Amniotic epithelial cell (primary cell): Measurements from ENCODE around the gene CLDN24.
A peak's percentile ranks its signal among the peaks of the same experiment; 100 is the strongest.
"Not testable (repeated sequence)": the region's sequence is repeated elsewhere in the genome, so short reads cannot be mapped to it uniquely, and the experiment has no call there.

ENCODE experiments used
- DNase-seq: peaks from one replicate; pipeline ENCODE4 v3.0.0-alpha.2; 2010; ENCODE audit warnings: low read depth

The CLDN24 gene

DNA sequence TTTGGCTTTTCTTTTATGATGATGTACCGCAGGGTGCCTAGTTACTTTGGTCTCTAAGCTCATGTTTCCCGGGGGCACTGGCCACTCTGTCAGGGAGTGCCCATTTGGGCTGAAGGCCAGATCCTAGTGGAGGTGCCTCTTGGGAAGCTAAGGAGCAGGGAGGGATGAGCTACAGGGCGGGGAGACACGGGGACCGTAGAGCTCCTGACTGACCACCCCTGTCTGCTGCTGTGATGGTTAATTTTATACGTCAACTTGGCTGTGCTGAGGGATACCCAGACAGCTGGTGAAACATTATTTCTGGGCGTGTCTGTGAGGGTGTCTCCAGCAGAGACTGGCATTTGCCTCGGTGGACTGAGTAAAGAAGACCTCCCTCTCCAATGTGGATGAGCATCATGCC lies 24.9 kb upstream of the CLDN24 start:
- DNase-seq: no peak

DNA sequence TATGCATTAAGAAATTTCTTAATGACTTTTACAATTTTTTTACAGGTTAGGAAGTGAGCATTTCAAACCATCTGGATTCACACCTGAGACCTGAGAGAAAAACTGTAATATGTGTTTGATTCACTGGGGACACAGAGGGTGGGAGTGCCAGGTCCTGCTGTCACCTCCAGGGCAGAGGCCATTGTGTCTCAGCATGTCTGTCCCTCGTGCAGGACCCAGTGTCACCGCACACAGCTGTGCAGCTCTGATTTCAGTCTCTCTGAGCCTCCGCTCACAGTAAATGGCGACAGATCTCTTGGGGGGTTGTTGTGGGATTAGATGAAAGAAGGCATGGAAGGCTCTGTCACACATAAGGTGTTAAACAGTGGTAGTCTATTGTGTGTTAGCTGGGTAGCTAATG lies 23.0 kb upstream of the CLDN24 start:
- DNase-seq: no peak

- no peak for DNase-seq
Observed at GRCh38 chr4:183344523-183345255, 22.5 kb upstream of the CLDN24 start.

DNA sequence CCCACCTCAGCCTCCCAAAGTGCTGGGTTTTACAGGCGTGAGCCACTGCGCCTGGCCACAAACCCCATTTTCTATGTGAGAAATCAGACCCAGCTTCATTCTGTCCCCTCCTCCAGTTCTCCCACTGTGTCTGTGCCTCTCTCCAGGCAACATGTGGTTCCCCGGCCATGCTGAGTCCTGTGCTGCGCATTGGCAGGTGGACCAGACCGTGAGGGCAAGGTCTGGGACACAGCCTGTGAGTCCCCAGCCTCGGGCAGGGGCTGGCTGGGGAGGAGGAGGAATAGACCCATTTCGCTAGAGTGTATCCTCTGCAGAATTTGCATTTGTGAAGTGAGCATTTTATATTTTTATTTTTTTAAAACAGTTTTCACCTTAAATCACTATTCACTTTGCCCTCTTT lies 21.5 kb upstream of the CLDN24 start:
- no peak for DNase-seq

DNA sequence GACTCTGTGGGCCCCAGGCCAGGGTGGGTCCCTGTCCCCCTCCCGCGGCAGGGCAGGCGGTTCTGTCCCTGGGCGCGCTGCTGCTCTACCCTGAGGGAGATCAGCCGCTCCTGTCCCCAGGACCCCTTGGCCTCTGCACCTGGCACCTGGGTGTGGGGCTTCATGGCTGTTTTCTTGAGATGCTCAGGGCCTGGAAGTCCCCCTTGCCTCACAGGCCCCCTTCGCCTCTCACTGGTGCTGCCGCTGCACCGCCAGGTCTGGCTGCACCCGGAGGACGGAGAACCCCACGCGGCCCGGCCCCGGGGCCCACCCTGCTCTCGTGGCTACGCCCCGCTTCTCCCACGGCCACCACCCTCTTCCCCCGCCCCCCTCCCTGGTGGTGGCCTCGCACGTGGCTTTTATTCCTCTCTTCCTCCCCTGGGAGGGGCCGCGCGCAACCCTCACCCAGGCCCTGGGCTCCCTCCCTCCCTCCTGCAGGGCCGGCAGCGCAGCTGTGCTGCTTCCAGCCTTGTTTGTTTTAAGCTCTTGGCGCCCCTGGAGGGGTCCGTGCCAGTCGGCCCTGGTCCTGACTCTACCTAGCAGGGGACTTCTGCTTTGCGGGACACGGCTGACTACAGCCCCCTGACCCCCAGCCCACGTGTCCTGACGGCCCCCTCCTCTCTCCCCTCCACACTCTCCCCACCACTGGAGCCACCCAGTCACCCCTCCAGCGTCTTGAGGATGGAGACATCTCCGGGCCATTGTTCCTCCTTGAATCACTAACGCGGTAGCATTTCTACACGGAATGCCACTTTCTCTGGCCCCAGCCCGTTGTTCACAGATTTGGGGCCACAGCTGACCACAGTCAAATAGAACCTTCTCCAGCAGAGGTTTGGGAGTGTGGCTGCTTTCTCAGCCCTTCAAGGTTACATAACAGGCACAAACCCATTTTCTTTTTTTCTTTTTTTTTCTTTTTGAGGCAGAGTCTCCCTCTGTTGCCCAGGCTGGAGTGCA lies 20.6 kb upstream of the CLDN24 start:
- DNase-seq: no peak

GRCh38 chr4:183337833-183338232 lies 15.6 kb upstream of the CLDN24 start:
- DNase-seq: no peak

GRCh38 chr4:183337349-183337748 lies 15.1 kb upstream of the CLDN24 start:
- no peak for DNase-seq

DNA sequence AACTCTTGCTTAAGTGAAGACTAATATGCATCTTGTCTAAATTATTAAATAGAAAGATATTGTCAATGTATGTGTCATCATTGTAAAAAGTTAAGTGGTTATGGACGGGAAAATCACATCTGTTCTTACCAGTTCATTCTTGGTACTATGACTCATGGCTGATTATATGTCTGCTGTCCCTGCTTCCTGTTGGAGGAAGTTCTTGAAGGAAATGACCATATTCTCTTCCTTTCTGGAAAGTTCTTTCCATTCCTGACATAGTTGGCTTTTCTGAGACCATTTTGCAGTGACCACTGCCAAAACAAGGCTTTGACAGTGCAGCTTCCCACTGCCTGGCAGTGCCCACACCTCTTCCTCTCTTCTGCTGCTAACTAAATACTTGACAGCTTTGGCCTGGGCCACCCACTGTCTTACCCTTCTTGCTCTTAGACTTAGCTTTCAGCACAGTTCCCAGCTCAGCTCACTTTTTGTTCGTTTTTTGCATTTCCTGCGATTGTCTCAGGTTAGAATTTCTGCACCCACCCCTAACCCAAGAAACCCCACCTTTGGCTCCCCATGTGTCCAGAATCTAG lies 13.2 kb upstream of the CLDN24 start:
- peak; percentile 86 for DNase-seq

DNA sequence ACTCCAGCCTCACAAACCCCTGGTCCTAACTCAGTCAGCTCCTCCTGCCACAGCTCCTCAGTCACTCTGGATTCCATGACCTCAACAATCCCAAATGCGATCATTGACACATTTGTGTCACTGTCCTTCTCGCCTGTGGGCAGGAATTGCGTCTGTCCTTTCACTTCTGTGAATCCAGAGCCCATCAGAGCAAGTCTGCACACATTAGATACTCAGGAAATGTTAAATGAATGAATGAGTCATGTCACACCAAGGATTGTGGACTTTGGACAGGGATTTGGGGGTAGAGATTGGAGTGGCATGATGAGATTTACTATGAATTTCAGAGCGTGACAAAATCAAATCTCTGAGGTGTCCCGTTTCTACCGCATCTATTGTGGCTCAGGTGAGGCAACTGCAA lies 11.8 kb upstream of the CLDN24 start:
- no peak for DNase-seq

DNA sequence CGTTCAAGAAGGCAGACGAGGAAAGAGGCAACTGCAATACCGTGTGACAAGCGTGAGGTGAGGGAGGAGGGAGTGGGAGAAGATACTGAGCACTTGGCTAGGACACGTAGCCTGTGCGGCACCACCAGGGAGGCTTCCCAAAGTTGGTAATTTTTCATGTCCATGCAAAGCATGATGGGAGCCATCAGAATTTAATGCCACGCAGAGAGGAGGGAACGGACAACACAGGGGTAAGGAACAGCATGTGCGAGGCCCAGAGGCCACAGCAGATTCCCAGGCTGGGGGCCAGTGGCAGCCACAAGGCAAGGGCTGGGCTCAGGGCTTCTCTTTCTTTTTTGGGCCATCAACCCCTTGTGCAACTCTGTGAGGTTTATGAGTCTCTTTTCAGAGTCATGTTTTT lies 11.0 kb upstream of the CLDN24 start:
- no peak for DNase-seq

DNA sequence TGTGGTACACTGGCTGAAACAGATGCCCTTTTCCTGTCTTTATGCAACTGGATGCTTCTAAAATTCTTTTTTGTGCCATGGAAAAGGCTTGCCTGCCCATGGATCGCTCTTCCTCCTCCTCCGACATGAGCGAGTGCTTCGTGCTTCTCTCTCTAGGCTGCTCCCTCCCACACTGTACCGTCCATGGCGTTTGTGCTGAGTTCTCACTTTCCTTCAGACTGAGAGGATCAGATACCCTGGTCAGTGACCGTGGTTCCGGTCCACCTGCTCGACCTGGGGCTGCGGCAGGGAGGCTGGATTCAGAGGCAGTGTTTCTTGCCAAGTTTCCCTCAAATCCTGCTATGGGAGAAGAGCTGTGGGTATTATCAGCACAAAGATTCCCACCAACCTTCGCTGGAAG lies 10.2 kb upstream of the CLDN24 start:
- no peak for DNase-seq

DNA sequence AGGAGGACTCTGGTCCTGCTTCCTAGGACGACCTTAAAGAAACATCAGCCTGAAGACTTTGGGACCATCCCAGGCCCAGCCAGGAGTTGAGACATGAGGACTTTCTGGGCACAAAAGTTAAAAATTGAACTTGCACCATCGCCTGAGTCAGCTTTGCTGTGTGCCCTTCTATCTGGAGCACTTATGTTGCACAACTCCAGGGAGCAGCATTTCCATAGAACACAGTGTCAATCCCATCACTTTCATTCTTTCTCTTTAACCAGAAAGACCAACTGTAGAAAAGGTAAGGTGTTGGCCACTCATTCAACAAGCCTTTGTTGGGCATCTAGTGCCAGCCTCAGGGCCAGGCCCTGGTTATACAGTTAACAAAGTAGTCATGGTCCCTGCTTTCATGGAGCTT lies 8.6 kb upstream of the CLDN24 start:
- peak; percentile 29 for DNase-seq

DNA sequence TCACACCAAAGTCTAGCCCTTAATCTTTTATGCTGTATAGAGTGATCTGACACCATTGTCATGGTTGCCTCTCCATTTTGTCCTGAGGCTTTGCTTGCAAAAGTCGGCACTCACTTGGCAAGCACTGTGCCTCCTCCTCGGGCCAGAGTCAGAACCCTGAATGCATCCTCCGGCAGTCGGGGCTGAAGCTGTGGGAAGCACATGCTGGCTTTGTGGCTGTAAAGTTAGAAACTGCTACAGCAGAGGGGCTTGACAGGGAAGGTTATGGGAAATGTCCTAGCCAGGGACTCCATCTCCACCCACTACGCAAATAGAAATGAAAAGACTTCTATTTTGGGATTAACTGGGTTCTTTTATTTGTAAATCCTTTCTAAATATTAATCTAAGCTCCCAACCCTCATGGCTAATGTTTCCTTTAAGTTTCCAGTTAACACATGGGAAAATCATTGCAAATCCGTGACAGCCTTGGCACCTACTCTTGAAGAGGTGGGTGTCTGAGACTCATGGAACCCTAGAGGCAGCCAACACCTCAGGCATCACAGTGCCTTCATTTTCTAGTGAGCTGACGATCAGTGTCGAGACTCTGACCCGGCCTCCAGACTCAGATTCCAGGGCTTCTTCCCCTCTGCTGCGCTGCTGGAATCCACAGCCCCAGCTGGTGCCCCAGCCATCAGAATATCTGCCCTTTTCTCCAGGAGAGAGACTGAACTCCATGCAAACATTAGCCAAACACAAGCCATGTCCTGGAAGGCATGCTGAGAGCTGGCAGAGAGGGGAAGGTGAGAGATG lies 7.9 kb upstream of the CLDN24 start:
- no peak for DNase-seq

GRCh38 chr4:183329244-183329643 lies 7.0 kb upstream of the CLDN24 start:
- DNase-seq: no peak

DNA sequence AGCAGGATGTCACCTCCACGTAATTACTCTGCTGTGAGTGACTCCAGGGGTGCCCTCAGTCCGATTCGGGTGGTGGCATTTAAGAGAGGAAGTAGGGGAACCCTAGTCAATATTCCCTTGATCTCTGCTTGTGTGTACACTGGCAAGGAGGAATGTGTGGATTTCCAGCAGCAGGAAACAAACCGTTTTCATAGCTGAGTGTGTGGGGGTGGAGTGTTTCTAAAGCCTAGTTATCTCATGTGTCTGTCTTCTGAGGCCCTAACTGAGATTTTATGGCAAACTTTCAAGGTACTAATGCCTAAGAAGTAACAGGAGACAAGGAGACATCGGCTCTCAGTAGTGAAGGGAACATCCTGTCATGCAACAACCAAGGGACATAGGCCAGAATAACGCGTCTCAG lies 6.6 kb upstream of the CLDN24 start:
- peak; percentile 82 for DNase-seq

DNA sequence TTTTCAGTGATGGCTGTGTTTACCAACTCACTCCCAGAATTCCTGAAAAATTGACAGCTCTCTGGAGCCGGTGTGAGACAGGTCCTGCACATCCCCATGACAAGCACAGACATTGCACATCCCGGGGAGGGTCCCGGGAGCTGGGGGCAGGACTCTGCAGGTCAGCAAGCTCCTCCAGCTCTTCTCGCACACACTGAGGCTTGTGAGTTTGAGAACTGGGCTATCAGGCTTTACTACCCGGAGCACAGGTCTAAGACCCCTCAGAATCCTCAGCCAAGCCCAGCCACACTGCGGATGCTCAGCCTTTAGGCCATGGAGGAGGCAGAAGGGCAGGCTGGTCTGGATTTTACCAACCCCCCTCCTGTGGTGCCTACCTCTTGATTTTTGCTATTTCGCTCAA lies 5.6 kb upstream of the CLDN24 start:
- no peak for DNase-seq

DNA sequence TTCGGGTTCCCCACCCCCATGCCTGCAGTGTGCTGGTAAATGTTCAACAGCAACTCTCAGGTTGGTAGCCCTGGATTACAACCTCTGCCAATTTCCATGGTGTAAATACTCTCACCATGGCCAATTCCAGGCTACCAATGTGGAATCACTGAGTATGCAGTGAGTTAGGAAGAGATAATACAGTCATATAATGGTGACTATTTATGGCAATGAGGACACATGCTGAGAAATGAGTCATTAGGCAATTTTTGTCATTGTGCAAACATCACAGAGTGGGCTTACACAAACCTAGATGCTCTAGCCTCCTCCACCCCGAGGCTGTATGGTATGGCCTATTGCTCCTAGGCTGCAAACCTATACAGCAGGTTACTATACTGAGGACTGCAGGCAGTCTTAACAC lies 4.6 kb upstream of the CLDN24 start:
- no peak for DNase-seq

DNA sequence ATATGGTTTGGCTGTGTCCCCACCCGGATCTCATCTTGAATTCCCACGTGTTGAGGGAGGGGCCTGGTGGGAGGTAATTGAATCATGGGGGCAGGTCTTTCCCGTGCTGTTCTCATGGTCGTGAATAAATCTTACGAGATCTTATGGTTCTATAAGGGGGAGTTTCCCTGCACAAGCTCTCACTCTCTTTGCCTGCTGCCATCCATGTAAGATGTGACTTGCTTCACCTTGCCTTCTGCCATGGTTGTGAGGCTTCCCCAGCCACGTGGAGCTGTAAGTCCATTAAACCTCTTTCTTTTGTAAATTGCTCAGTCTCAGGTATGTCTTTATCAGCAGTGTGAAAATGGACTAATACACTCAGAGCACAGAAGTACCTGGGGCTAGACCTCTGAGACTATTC lies 4.2 kb upstream of the CLDN24 start:
- not testable (repeated sequence) for DNase-seq

GRCh38 chr4:183324619-183325018 lies 2.4 kb upstream of the CLDN24 start:
- DNase-seq: no peak

DNA sequence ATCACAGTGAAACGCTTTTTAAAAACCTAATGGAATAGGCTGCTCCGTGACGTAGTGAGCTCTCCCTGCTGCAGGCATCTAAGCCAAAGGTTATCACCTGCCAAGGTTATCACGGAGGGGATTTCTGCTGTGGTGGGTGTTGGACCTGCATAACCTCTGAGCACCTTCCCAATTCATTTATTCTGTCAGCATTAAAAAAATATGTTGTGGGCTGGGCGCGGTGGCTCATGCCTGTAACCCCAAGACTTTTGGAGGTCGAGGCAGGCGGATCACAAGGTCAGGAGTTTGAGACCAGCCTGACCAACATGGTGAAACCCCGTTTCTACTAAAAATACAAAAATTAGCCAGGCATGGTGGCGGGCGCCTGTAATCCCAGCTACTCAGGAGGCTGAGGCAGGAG lies 1.8 kb upstream of the CLDN24 start:
- not testable (repeated sequence) for DNase-seq

DNA sequence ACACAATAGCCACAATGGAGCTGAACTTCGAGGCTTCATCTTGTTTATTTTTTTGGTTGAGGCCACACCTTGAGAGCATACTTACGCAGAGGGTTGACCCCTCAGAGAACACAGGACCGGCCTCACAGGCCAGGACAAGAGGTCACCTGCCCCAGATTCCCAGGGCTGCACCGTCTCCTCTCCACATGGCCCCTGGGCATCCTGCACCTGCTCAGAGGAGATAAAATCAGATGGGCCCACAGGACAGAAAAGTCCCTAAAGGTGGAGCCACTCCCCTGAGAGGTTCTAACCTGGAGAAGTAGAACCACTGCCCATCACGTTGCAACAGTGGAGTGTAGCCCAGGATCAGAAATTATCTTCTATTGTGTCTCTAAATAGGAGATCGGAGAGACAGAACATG lies 1.1 kb upstream of the CLDN24 start:
- DNase-seq: no peak

DNA sequence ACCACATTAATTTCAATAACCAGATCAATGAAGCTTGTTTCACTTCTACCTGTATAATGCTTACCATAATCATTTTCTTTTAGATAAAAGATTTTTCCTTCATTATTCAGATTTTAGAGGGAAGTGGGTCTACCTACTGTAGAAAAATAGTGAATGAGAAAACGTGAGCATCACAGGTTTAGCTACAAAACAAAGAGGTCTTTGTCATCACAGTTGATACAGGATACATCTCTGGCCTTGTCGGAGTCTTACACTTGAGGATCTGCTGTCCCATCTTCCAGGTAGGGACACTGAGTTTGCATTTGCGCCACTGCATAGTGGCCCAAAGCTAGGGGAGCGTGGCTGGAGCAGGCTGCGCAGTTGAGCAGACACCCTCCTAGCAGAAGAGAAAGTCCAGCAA lies 710 bp downstream of the CLDN24 start:
- no peak for DNase-seq
